Heart left ventricle (tissue), 16 donors: ENCODE results near the gene NCS1. TPM values are rescaled to one million over a fixed set of nuclear protein-coding genes. Genes with fewer than 3 reads are reported as not detected.

Source experiments
- ATAC-seq, 4 donors: fragments of 200-7000 bp; cut with Tn5 transposase; one replicate each; pipeline ENCODE4 v1.9.1; 2020 to 2022; ENCODE audit warnings: moderate library complexity in 4 of 4, mild to moderate bottlenecking in 3 of 4, moderate number of reproducible peaks in 1 of 4
- DNase-seq, 5 donors: peaks; one replicate each; pipeline ENCODE4 v3.0.0-alpha.2; 2020
- H3K27ac ChIP-seq, 12 donors: fragments of 200-600 bp; sonication (generic) in 4 of 12; one replicate each; pipeline versions ENCODE4 v1.5.0 to v1.8.0; 2016 to 2022; ENCODE audit warnings: mild to moderate bottlenecking in 2 of 12
- H3K27me3 ChIP-seq, 9 donors: fragments of 200-600 bp; sonication (generic) in 2 of 9; one replicate each; pipeline versions ENCODE4 v1.5.1 to v1.8.0; 2016 to 2022; ENCODE audit warnings: mild to moderate bottlenecking in 3 of 9
- H3K36me3 ChIP-seq, 9 donors: fragments of 200-600 bp; sonication (generic) in 2 of 9; one replicate each; pipeline versions ENCODE4 v1.5.0 to v1.8.0; 2018 to 2022; ENCODE audit warnings: mild to moderate bottlenecking in 2 of 9
- H3K4me1 ChIP-seq, 12 donors: fragments of 200-600 bp; sonication (generic) in 4 of 12; one replicate each; pipeline versions ENCODE4 v1.5.0 to v1.8.0; 2016 to 2022; ENCODE audit warnings: mild to moderate bottlenecking in 3 of 12
- H3K4me3 ChIP-seq, 12 donors: fragments of 200-600 bp; sonication (generic) in 4 of 12; one replicate each; pipeline versions ENCODE4 v1.5.0 to v1.8.0; 2017 to 2022; ENCODE audit warnings: mild to moderate bottlenecking in 9 of 12, moderate library complexity in 4 of 12
- H3K9me3 ChIP-seq, 12 donors: fragments of 200-600 bp; sonication (generic) in 4 of 12; one replicate each; pipeline versions ENCODE4 v1.5.0 to v1.8.0; 2016 to 2022; ENCODE audit warnings: mild to moderate bottlenecking in 1 of 12
- POLR2A ChIP-seq, 2 donors: fragments of 450-650 bp; IDR thresholded peaks; one replicate each; pipeline ENCODE4 v1.6.1; 2017; ENCODE audit warnings: antibody characterized with exemption in 2 of 2, mild to moderate bottlenecking in 2 of 2, moderate library complexity in 2 of 2
- WGBS, 4 donors: extraction: QIAGEN DNeasy Blood & Tissue Kit in 2 of 4; methylation state at CpG; one replicate each; pipeline versions ENCODE4 v1.1.5 to v1.1.7; 2013 to 2018; 5-methylcytosine and 5-hydroxymethylcytosine counted together
- intact Hi-C, 10 donors: fragments of 100-400 bp; cut with DNase I; formaldehyde crosslinking; loops; one replicate each; pipeline versions ENCODE4 v1.11.1 to v1.14.2; 2022
- polyA plus RNA-seq, 2 donors: library from polyadenylated mRNA; stranded (reverse); fragments of 200-250 nt; gene quantifications; one replicate each; pipeline ENCODE4 v1.2.3, GENCODE V29; 2013
- total RNA-seq, 9 donors: library from RNA; depleted of rRNA in 2 of 9; stranded (reverse); fragments of >200 nt in 2 of 9; fragmentation: NEBNext Ultra II Directional in 3 of 9; extraction: Animal tissue kit (Norgen Biotek cat#: 25700) in 3 of 9; gene quantifications; one replicate each; pipeline versions ENCODE4 v1.1.0 to v1.2.4, GENCODE V29; 2016 to 2023
- TF ChIP-seq, protein P1 (sequence below), 12 donors: fragments of 200-600 bp; sonication (generic) in 4 of 12; IDR thresholded peaks; one replicate each; pipeline versions ENCODE4 v1.5.0 to v1.8.0; 2018 to 2022; ENCODE audit warnings: antibody characterized with exemption in 12 of 12, mild to moderate bottlenecking in 5 of 12
- donor health status: ischemic (EF 13 %, LVEDD 7.1; RV severe dilation, severe dysfunction).
- donor health status: healthy with polysubstance abuse.
- donor health status: DM: no; HTN: yes; CAD: no.
- donor health status: DM: no; HTN: no; CAD: no.
- donor health status: ischemic (EF 25% LVEDD 6.9; RV normal size, moderate dysfunction).
- donor health status: ischemic (EF 25% LVEDD 5.7; RV mildly dilated, moderate dysfunction).
- donor health status: healthy.
- donor health status: DM: yes; HTN: yes; CAD: no.
- donor health status: ischemic (EF 35%, LVEDD 5.7; RV mildly dilated, moderate dysfunction).
- donor health status: nonischemic (EF 11% LVEDD 7.7; RV severe dilation, severe dysfunction).
- donor health status: DM: yes; HTN: yes; CAD: no.
- donor health status: PGD.
- donor health status: ischemic (EF 29% LVEDD 5.4; RV normal size, mild dysfunction).
- donor health status: nonischemic (EF 23%, LVEDD 6.1; RV moderate dilation, normal function).

Gene NCS1
- total and polyA plus RNA-seq, 11 donors, result 2.3 to 15.9 (median 9.4) TPM

DNA sequence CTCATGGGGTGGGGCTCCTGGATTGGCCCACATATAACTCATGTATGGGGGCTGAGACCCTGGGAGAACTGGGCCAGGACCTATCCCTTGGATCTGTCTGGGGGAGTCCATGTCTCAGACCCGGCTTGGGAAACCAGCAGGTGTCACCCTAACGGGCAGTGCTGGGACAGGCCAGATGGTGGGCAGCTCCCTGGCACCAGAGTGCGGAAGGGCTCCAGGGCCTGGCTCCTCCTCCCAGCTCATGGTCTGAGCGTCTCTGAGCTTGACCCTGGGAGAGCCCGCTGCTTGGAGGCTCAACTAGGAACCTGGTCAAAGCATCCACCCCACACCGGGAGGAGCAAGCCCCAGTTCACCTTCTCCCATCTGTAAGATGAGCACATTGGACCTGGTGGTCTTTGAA is 15.5 kb upstream of the NCS1 start:
- H3K4me1 ChIP-seq, result no peaks in the 10 kb centered on the region
- H3K27me3 ChIP-seq, result no peaks in the 10 kb centered on the region
- H3K36me3 ChIP-seq, result no peaks in the 10 kb centered on the region
- 33 to 70% (median 50%) methylated on average over 2 to 6 of the region's 6 CpGs for WGBS, 4 donors
- H3K9me3 ChIP-seq, result no peaks in the 10 kb centered on the region
- intact Hi-C loops, result loop anchor here in 1 of 10 donors (10.0 kb wide), 1 partner anchor 1092 kb away; no protein-coding TSS in a partner anchor
- H3K4me3 ChIP-seq, result no peak overlapping the region
- DNase-seq (no peak), ATAC-seq (peak in 3 of 4 donors; percentile 56 to 68 (median 57))
- no peak for TF ChIP-seq POLR2A (IDR thresholded peaks at IDR 0.05)
- TF ChIP-seq, protein P1, sequence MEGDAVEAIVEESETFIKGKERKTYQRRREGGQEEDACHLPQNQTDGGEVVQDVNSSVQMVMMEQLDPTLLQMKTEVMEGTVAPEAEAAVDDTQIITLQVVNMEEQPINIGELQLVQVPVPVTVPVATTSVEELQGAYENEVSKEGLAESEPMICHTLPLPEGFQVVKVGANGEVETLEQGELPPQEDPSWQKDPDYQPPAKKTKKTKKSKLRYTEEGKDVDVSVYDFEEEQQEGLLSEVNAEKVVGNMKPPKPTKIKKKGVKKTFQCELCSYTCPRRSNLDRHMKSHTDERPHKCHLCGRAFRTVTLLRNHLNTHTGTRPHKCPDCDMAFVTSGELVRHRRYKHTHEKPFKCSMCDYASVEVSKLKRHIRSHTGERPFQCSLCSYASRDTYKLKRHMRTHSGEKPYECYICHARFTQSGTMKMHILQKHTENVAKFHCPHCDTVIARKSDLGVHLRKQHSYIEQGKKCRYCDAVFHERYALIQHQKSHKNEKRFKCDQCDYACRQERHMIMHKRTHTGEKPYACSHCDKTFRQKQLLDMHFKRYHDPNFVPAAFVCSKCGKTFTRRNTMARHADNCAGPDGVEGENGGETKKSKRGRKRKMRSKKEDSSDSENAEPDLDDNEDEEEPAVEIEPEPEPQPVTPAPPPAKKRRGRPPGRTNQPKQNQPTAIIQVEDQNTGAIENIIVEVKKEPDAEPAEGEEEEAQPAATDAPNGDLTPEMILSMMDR (IDR thresholded peaks at IDR 0.05), result peak in 4 of 12 donors; percentile 12 to 26 (median 14)
- H3K27ac ChIP-seq, result no peak overlapping the region

DNA sequence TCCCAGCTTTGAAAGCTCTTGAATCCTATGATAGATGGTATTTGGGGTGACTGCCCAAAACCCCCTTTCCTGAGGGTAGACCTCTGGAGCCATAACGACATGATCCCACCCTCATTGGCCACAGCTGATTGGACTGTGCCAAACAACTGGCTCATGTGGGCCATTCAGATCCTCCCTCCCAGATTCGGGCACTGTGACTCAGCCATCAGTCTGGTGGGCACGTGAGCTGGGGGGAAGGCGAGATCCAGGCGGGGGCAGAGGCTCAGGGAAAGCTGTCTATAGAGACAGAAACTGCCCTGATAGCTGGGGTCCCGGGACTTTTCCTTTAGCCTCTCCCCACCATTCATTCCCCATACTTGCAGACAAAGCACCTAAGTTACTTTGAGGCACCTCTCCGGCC is 15.1 kb upstream of the NCS1 start:
- no peaks in the 10 kb centered on the region for H3K36me3 ChIP-seq
- no peak overlapping the region for H3K4me3 ChIP-seq
- 62 to 80% (median 74%) methylated on average over 6 to 7 of the region's 7 CpGs for WGBS, 4 donors
- no peaks in the 10 kb centered on the region for H3K4me1 ChIP-seq
- no peak for DNase-seq
- no peak for ATAC-seq
- H3K27me3 ChIP-seq, result no peaks in the 10 kb centered on the region
- no peak for TF ChIP-seq POLR2A (IDR thresholded peaks at IDR 0.05)
- TF ChIP-seq, protein P1 (IDR thresholded peaks at IDR 0.05), result no peak
- H3K9me3 ChIP-seq, result no peaks in the 10 kb centered on the region
- no peak overlapping the region for H3K27ac ChIP-seq
- intact Hi-C loops, result loop anchor here in 1 of 10 donors (10.0 kb wide), 1 partner anchor 1092 kb away; no protein-coding TSS in a partner anchor

- DNase-seq (peak in 1 of 5 donors; percentile 8), ATAC-seq (no peak)
- no peak overlapping the region for H3K4me3 ChIP-seq
- H3K27ac ChIP-seq, result no peak overlapping the region
- intact Hi-C loops, result loop anchor here in 1 of 10 donors (10.0 kb wide), 1 partner anchor 1093 kb away; no protein-coding TSS in a partner anchor
- no peaks in the 10 kb centered on the region for H3K9me3 ChIP-seq
- no peaks in the 10 kb centered on the region for H3K36me3 ChIP-seq
- no peaks in the 10 kb centered on the region for H3K27me3 ChIP-seq
- 81 to 89% (median 83%) methylated on average over 8 of the region's 8 CpGs for WGBS, 4 donors
- TF ChIP-seq, protein P1 (IDR thresholded peaks at IDR 0.05), result no peak
- TF ChIP-seq POLR2A (IDR thresholded peaks at IDR 0.05), result no peak
- no peaks in the 10 kb centered on the region for H3K4me1 ChIP-seq
These were observed 14.2 kb upstream of the NCS1 start for GRCh38 chr9:130158001-130158400.

DNA sequence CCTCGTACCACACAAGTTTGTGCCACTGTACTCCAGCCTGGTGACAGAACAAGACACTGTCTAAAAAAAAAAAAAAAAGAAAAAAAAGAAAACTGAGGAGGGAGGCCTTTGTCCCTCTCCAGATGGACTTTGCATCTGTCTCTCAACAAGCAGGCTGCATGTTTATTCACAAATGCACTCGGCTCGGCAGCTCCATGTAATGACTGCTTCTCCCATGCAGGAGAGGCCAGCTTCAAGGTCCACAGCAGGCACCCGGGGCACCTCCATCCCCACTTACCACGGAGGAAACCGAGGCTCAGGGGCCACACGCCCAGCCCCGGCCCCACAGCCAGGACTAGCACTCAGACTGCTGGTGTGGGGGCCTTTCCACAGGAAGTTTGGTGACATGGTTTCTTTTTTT is 13.1 kb upstream of the NCS1 start:
- H3K36me3 ChIP-seq, result no peaks in the 10 kb centered on the region
- no peak overlapping the region for H3K4me3 ChIP-seq
- intact Hi-C loops, result loop anchor here in 1 of 10 donors (10.0 kb wide), 1 partner anchor 1094 kb away; no protein-coding TSS in a partner anchor
- H3K9me3 ChIP-seq, result no peaks in the 10 kb centered on the region
- no peak overlapping the region for H3K27ac ChIP-seq
- no peak for TF ChIP-seq POLR2A (IDR thresholded peaks at IDR 0.05)
- TF ChIP-seq, protein P1 (IDR thresholded peaks at IDR 0.05), result no peak
- WGBS, 4 donors, result 71 to 86% (median 81%) methylated on average over 8 of the region's 8 CpGs
- no peaks in the 10 kb centered on the region for H3K27me3 ChIP-seq
- peak in 1 of 5 donors; percentile 30 for DNase-seq
- no peaks in the 10 kb centered on the region for H3K4me1 ChIP-seq
- ATAC-seq, result no peak
